Gastrocnemius medialis (tissue), 4 donors: ENCODE results near the gene LHFPL6.

Experiments used
- CTCF ChIP-seq, 5 experiments: fragments of 450-650 bp in 3 of 5; fragments of 200-600 bp in 2 of 5; sonication (generic) in 2 of 5; IDR thresholded peaks in 4 of 5; conservative IDR thresholded peaks in 1 of 5; 1 replicate in 4 of 5; 2 replicates in 1 of 5; pipeline ENCODE4 v1.5.1; 2016 to 2019; ENCODE audit warnings: antibody characterized with exemption in 5 of 5, mild to moderate bottlenecking in 3 of 5, moderate library complexity in 3 of 5
- POLR2A ChIP-seq, 2 donors: fragments of 450-650 bp; IDR thresholded peaks; one replicate each; pipeline ENCODE4 v1.6.1; 2017; ENCODE audit warnings: antibody characterized with exemption in 2 of 2, mild to moderate bottlenecking in 2 of 2, moderate library complexity in 2 of 2

DNA sequence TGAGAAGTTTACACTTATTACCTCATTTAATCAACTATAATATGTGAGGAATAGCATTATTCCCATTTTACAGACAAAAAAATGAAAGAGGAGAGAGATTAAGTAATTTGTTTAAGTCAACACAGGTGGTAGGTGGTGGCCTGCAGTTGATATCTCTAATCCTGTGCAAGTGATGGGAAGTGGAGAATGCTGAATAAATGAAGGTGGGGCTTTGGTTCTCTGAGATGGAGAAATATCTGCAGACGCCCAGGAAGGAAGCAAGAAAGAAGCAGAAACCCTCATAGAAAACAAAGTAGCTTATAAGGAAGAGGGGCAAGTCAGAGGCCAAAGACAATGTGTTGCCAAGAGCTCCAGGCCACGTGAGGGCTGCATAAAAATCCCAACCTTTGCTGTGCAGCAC lies 290.4 kb downstream of the LHFPL6 start:
- TF ChIP-seq CTCF (IDR thresholded peaks at IDR 0.05 in 4 of 5, conservative IDR thresholded peaks at IDR 0.05 in 1 of 5) (no peak), POLR2A (IDR thresholded peaks at IDR 0.05) (no peak)
